Activated CD8-positive, alpha-beta T cell treated with anti-CD3 and anti-CD28 coated beads, Interleukin-2, amount 10 ng/mL, durations not matched to agents 7 days and 5 days (primary cell): ENCODE measurements around the gene EXD3. TPM values are rescaled to one million over a fixed set of nuclear protein-coding genes. Genes with fewer than 3 reads are reported as not detected.

Source experiments
- ATAC-seq: fragments of 150-1000 bp; cut with Tn5 transposase; one replicate; pipeline ENCODE4 v1.10.0; 2021; ENCODE audit warnings: moderate library complexity
- CTCF ChIA-PET: fragments of 350-600 bp; sonication (Branson Sonifier 250); formaldehyde crosslinking; loops from one replicate; lab custom pipeline; 2021; ENCODE audit warnings: antibody characterized with exemption; lab: Charles Lee
- POLR2A ChIA-PET: fragments of 350-600 bp; sonication (Branson Sonifier 250); formaldehyde crosslinking; loops from one replicate; lab custom pipeline; 2021; ENCODE audit warnings: antibody characterized with exemption; lab: Charles Lee
- DNase-seq: peaks from one replicate; pipeline ENCODE4 v3.0.0-alpha.2; 2020
- H3K27ac Mint-ChIP-seq: one replicate; pipeline ENCODE4 v1.8.0; 2021; ENCODE audit warnings: mild to moderate bottlenecking, mixed read lengths
- H3K27me3 Mint-ChIP-seq: one replicate; pipeline ENCODE4 v1.8.0; 2021; ENCODE audit warnings: low read depth, mixed read lengths
- H3K36me3 Mint-ChIP-seq: one replicate; pipeline ENCODE4 v1.8.0; 2021; ENCODE audit warnings: low read depth, mixed read lengths
- H3K4me1 Mint-ChIP-seq: one replicate; pipeline ENCODE4 v1.8.0; 2021; ENCODE audit warnings: low read depth, mixed read lengths
- H3K4me3 Mint-ChIP-seq: one replicate; pipeline ENCODE4 v1.8.0; 2021; ENCODE audit warnings: mild to moderate bottlenecking, mixed read lengths
- H3K9me3 Mint-ChIP-seq: one replicate; pipeline ENCODE4 v1.8.0; 2022; ENCODE audit warnings: mixed read lengths; ENCODE audit not compliant: insufficient read depth
- total RNA-seq, 2 experiments: library from RNA; stranded (reverse); gene quantifications; one replicate each; pipeline ENCODE4 v1.2.3, GENCODE V29; 2021

Gene EXD3
- total RNA-seq, 2 experiments from 2014 or later = 10.0 to 10.9 TPM

- no peaks in the 10 kb centered on the region for H3K27me3 Mint-ChIP-seq
- ChIA-PET CTCF (interaction anchor here (1.2 kb wide), 1 partner anchor 35 kb away, joined by 4 read pairs; the partner anchor contains the start of genes EXD3 and NOXA1), POLR2A (no interaction called here)
- no peaks in the 10 kb centered on the region for H3K9me3 Mint-ChIP-seq
- ATAC-seq (no peak), DNase-seq (no peak)
- H3K36me3 Mint-ChIP-seq = peaks cover 24% of the 10 kb centered on the region
- peak overlapping the region; percentile 54 for H3K4me3 Mint-ChIP-seq
- peaks cover 37% of the 10 kb centered on the region for H3K4me1 Mint-ChIP-seq
- no peak overlapping the region for H3K27ac Mint-ChIP-seq
Observed at GRCh38 chr9:137457406-137458193, 34.6 kb upstream of the EXD3 start.

- DNase-seq (no peak), ATAC-seq (no peak)
- no peaks in the 10 kb centered on the region for H3K27me3 Mint-ChIP-seq
- peaks cover 40% of the 10 kb centered on the region for H3K4me1 Mint-ChIP-seq
- ChIA-PET POLR2A (no interaction called here), CTCF (interaction anchor here (1.2 kb wide), 1 partner anchor 34 kb away, joined by 4 read pairs; the partner anchor contains the start of genes EXD3 and NOXA1)
- peaks cover 29% of the 10 kb centered on the region for H3K36me3 Mint-ChIP-seq
- H3K9me3 Mint-ChIP-seq = no peaks in the 10 kb centered on the region
- no peak overlapping the region for H3K27ac Mint-ChIP-seq
- H3K4me3 Mint-ChIP-seq = peak overlapping the region; percentile 34
Observed at GRCh38 chr9:137456864-137457405, 34.0 kb upstream of the EXD3 start.

- Mint-ChIP-seq H3K4me3 (no peak overlapping the region), H3K27me3 (no peaks in the 10 kb centered on the region), H3K9me3 (no peaks in the 10 kb centered on the region), H3K36me3 (peaks cover 29% of the 10 kb centered on the region), H3K4me1 (peaks cover 37% of the 10 kb centered on the region), H3K27ac (peak overlapping the region; percentile 16)
- ChIA-PET POLR2A (no interaction called here), CTCF (interaction anchor here (1.2 kb wide), 1 partner anchor 33 kb away, joined by 4 read pairs; the partner anchor contains the start of genes EXD3 and NOXA1)
- ATAC-seq (no peak), DNase-seq (no peak)
Observed at GRCh38 chr9:137456061-137456863, 33.3 kb upstream of the EXD3 start.

- ChIA-PET POLR2A (no interaction called here), CTCF (no interaction called here)
- no peak for DNase-seq
- no peaks in the 10 kb centered on the region for H3K9me3 Mint-ChIP-seq
- H3K4me1 Mint-ChIP-seq = peaks cover 29% of the 10 kb centered on the region
- no peak for ATAC-seq
- peaks cover 29% of the 10 kb centered on the region for H3K36me3 Mint-ChIP-seq
- no peak overlapping the region for H3K27ac Mint-ChIP-seq
- H3K27me3 Mint-ChIP-seq = no peaks in the 10 kb centered on the region
- H3K4me3 Mint-ChIP-seq = no peak overlapping the region
Observed at GRCh38 chr9:137455359-137455991, 32.5 kb upstream of the EXD3 start.

GRCh38 chr9:137454597-137455358 lies 31.8 kb upstream of the EXD3 start:
- Mint-ChIP-seq H3K4me3 (no peak overlapping the region), H3K27ac (no peak overlapping the region), H3K36me3 (peaks cover 34% of the 10 kb centered on the region), H3K4me1 (peaks cover 27% of the 10 kb centered on the region), H3K27me3 (no peaks in the 10 kb centered on the region), H3K9me3 (no peaks in the 10 kb centered on the region)
- ATAC-seq = no peak
- no peak for DNase-seq
- ChIA-PET POLR2A (no interaction called here), CTCF (no interaction called here)

GRCh38 chr9:137454145-137454596 lies 31.2 kb upstream of the EXD3 start:
- POLR2A ChIA-PET = no interaction called here

GRCh38 chr9:137453643-137454081 lies 30.7 kb upstream of the EXD3 start:
- Mint-ChIP-seq H3K36me3 (peaks cover 42% of the 10 kb centered on the region), H3K27me3 (no peaks in the 10 kb centered on the region), H3K4me3 (no peak overlapping the region), H3K4me1 (peaks cover 30% of the 10 kb centered on the region), H3K27ac (no peak overlapping the region), H3K9me3 (no peaks in the 10 kb centered on the region)
- ATAC-seq = peak; percentile 31
- DNase-seq = peak; percentile 54
- POLR2A ChIA-PET = no interaction called here
- CTCF ChIA-PET = interaction anchor here (1.3 kb wide), 1 partner anchor 31 kb away, joined by 4 read pairs; the partner anchor contains the start of genes EXD3 and NOXA1

More at GRCh38 chr9:137454145-137454596, 31.2 kb upstream of the EXD3 start:
- DNase-seq (no peak), ATAC-seq (no peak)
- Mint-ChIP-seq H3K9me3 (no peaks in the 10 kb centered on the region), H3K36me3 (peaks cover 38% of the 10 kb centered on the region), H3K27me3 (no peaks in the 10 kb centered on the region), H3K4me3 (no peak overlapping the region), H3K27ac (no peak overlapping the region), H3K4me1 (peaks cover 26% of the 10 kb centered on the region)
- CTCF ChIA-PET = no interaction called here

GRCh38 chr9:137452761-137453642 lies 30.0 kb upstream of the EXD3 start:
- Mint-ChIP-seq H3K27ac (peak overlapping the region; percentile 79), H3K27me3 (no peaks in the 10 kb centered on the region), H3K4me3 (no peak overlapping the region), H3K9me3 (no peaks in the 10 kb centered on the region), H3K4me1 (peaks cover 32% of the 10 kb centered on the region), H3K36me3 (peaks cover 44% of the 10 kb centered on the region)
- CTCF ChIA-PET = interaction anchor here (1.3 kb wide), 1 partner anchor 30 kb away, joined by 4 read pairs; the partner anchor contains the start of genes EXD3 and NOXA1
- DNase-seq (no peak), ATAC-seq (no peak)
- POLR2A ChIA-PET = no interaction called here

GRCh38 chr9:137452006-137452760 lies 29.2 kb upstream of the EXD3 start:
- ChIA-PET CTCF (interaction anchor here (1.3 kb wide), 1 partner anchor 29 kb away, joined by 4 read pairs; the partner anchor contains the start of genes EXD3 and NOXA1), POLR2A (no interaction called here)
- DNase-seq = peak; percentile 40
- no peak overlapping the region for H3K4me3 Mint-ChIP-seq
- ATAC-seq = no peak
- H3K27ac Mint-ChIP-seq = peak overlapping the region; percentile 79
- no peaks in the 10 kb centered on the region for H3K9me3 Mint-ChIP-seq
- peaks cover 49% of the 10 kb centered on the region for H3K36me3 Mint-ChIP-seq
- H3K27me3 Mint-ChIP-seq = no peaks in the 10 kb centered on the region
- H3K4me1 Mint-ChIP-seq = peaks cover 33% of the 10 kb centered on the region
